ENCODE data around the gene HOXA11. TPM values are rescaled to one million over a fixed set of nuclear protein-coding genes. Genes with fewer than 3 reads are reported as not detected.

Gene HOXA11
- total RNA-seq, 1 donor from 2014 or later = 1.2 TPM

DNA sequence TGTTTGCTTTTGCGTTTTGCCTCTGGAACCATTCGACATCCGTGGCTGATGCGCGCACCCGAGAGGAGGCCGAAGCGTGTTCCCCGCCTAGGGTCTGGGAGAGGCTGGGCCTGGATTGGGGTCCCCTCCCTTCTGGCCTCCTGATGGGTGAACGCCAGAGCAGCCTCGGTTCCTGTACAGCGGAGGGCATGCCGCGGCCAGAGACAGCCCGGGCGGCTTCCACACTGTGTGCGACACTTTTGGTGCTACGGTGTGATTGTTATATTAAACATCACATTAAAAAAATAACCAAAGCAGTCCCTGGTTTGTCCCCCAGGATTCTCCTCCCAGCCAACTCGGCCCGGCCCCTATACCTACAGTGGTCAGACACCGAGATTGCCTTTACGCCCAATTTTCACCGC lies 24.9 kb downstream of the HOXA11 start:
- Mint-ChIP-seq H3K4me3 (peak overlapping the region; percentile 69), H3K9me3 (peaks cover 5% of the 10 kb centered on the region), H3K27me3 (peaks cover 90% of the 10 kb centered on the region), H3K4me1 (ENCODE audit: unreplicated experiment) (peaks cover 14% of the 10 kb centered on the region), H3K36me3 (peaks cover 4% of the 10 kb centered on the region), H3K27ac (no peak overlapping the region)
- TF ChIP-seq, protein P1, sequence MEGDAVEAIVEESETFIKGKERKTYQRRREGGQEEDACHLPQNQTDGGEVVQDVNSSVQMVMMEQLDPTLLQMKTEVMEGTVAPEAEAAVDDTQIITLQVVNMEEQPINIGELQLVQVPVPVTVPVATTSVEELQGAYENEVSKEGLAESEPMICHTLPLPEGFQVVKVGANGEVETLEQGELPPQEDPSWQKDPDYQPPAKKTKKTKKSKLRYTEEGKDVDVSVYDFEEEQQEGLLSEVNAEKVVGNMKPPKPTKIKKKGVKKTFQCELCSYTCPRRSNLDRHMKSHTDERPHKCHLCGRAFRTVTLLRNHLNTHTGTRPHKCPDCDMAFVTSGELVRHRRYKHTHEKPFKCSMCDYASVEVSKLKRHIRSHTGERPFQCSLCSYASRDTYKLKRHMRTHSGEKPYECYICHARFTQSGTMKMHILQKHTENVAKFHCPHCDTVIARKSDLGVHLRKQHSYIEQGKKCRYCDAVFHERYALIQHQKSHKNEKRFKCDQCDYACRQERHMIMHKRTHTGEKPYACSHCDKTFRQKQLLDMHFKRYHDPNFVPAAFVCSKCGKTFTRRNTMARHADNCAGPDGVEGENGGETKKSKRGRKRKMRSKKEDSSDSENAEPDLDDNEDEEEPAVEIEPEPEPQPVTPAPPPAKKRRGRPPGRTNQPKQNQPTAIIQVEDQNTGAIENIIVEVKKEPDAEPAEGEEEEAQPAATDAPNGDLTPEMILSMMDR (conservative IDR thresholded peaks at IDR 0.05) = no peak
- no peak for DNase-seq (ENCODE audit: extremely low spot score, unreplicated experiment)

DNA sequence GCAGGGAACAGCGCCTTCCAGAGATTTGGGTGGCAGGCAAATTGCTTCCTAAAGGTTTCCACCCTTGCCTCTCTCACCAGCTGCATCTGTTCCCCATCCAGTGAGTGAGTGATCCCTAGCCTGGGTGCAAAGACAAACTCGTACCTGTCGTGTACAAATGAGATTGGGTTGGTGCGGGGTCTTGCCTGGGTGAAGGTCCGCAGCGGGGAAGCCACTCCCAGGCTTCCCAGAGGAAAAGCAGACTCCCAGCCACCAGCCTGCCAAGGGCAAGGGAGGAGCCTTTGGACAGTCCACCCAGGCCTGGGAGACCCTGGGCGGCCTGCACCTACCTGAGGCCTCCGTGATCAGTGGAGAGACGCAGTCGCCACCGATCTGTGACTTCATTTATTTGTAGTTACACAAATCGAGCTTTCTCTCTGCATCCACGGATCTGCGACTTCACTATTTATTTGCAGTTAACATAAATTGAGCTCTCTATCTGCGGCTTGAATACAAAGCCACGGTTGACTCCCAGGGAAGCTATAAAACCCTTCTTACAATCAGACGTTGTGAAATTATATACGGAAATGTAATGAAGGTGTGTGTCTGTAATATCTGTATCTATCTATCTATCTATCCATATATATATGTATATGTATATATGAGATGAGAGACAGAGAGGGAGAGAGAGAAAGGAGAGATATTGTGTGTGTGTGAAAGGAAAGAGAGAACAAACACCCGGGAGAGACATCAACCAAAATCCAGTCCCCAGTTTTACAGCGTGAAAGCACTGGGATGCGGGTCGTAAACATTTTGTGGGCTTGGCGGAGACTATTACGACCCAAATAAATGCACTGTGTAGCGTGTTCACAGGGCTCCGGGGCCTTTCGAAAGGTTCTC lies 25.5 kb downstream of the HOXA11 start:
- DNase-seq (ENCODE audit: extremely low spot score, unreplicated experiment) = no peak
- Mint-ChIP-seq H3K36me3 (peaks cover 7% of the 10 kb centered on the region), H3K27me3 (peaks cover 92% of the 10 kb centered on the region), H3K27ac (no peak overlapping the region), H3K4me1 (ENCODE audit: unreplicated experiment) (peaks cover 19% of the 10 kb centered on the region), H3K4me3 (peak overlapping the region; percentile 70), H3K9me3 (peaks cover 5% of the 10 kb centered on the region)
- TF ChIP-seq, protein P1 (conservative IDR thresholded peaks at IDR 0.05) = no peak

DNA sequence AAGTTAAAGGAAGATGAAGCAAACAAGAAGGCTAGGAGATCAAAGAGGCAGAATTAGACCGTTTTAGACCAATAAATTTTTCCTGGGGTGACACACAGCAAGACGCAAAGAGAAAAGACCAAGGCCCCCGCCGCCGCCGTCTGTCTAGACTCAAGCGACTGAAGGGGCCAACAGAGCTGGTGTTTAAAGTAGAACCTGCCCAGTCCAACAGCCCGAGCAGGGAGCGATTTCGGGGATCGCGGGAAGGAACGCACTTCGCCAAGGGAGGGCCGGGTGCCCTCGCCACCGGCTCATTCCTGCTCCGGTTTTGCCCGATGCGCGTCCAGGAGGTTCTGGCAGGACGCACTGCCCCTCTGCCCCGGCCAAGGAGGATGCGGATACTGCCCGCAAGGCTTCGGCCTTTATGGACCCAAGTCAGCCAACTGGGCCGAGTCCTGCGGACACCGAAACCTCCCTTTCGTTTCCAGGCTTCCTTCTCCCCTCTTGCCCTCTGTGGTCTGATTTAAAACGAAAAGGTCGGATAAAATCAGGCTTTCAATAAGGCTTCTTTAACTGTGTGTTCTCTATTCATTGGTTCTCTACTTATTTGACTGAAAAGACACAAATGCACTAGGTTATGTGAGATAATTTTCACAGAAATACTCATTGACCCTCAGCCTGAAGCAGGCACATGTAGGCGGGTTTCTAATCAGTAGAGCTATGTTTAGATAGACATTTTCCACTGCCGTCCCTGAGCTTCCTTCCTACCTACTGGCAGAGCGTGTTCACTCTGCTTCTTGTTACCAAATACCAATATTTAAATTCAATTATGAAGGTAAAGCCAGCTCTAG lies 26.4 kb downstream of the HOXA11 start:
- H3K4me3 Mint-ChIP-seq = peak overlapping the region; percentile 84
- peaks cover 92% of the 10 kb centered on the region for H3K27me3 Mint-ChIP-seq
- H3K36me3 Mint-ChIP-seq = peaks cover 8% of the 10 kb centered on the region
- H3K9me3 Mint-ChIP-seq = peaks cover 5% of the 10 kb centered on the region
- TF ChIP-seq, protein P1 (conservative IDR thresholded peaks at IDR 0.05) = no peak
- H3K27ac Mint-ChIP-seq = peak overlapping the region; percentile 1
- peaks cover 13% of the 10 kb centered on the region for H3K4me1 Mint-ChIP-seq (ENCODE audit: unreplicated experiment)
- no peak for DNase-seq (ENCODE audit: extremely low spot score, unreplicated experiment)

DNA sequence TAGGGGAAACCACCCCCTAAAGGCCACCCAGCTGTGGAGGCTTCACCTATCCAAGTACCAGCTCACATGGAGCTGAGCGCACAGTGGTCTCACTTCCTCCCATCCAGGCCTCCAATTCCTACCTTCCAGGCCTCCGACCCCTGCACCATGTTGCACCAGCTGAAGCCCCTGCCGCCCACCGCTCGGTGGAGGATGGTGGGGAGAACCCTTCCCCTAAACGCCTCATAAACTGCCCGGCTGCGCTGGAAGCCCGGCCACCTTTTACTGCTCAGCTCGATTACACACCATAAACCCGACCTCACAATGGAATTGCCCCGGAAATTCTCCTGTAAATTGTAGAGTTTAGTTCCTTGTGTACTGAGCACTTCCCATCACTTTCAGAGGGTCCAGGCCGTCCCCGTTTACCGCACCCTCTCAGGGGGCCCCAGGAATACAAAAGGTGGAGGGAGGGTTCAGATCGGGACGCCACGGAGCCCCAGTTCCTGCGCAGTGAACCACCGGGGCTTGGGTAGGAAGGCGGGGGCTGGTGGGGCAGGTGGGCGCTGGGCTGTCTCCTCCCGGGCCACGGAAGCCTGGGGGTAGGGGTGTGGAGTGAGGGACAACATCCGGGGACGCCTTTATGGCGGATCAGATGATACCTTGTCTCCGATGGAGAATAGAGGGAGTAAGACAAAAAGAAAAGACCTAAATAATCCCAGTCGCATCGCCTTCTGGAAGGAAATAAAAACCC lies 27.2 kb downstream of the HOXA11 start:
- H3K4me1 Mint-ChIP-seq (ENCODE audit: unreplicated experiment) = peaks cover 13% of the 10 kb centered on the region
- TF ChIP-seq, protein P1 (conservative IDR thresholded peaks at IDR 0.05) = no peak

More for the DNA sequence above, 27.2 kb downstream of the HOXA11 start:
- DNase-seq (ENCODE audit: extremely low spot score, unreplicated experiment) = no peak
- H3K9me3 Mint-ChIP-seq = peaks cover 5% of the 10 kb centered on the region
- peak overlapping the region; percentile 84 for H3K4me3 Mint-ChIP-seq
- peaks cover 13% of the 10 kb centered on the region for H3K36me3 Mint-ChIP-seq
- peaks cover 91% of the 10 kb centered on the region for H3K27me3 Mint-ChIP-seq
- no peak overlapping the region for H3K27ac Mint-ChIP-seq

Data from type B pancreatic cell (in vitro differentiated cells).